OCI-LY7 (cell line): ENCODE results near the gene RLIM. TPM values are rescaled to one million over a fixed set of nuclear protein-coding genes. Genes with fewer than 3 reads are reported as not detected.

Experiments used
- BruUV-seq: library from RNA; stranded (reverse); fragments of 400-500 nt; replicated peaks from 2 replicates; lab custom pipeline; 2021; lab: Mats Ljungman, UMichigan
- CTCF ChIA-PET: fragments of 300-600 bp; sonication (Branson Sonifier 250); formaldehyde crosslinking; loops from one replicate; lab custom pipeline; 2022; ENCODE audit warnings: antibody characterized with exemption; ENCODE audit not compliant: unreplicated experiment; lab: Charles Lee
- POLR2A ChIA-PET: fragments of 300-600 bp; sonication (Branson Sonifier 250); formaldehyde crosslinking; loops from one replicate; lab custom pipeline; 2022; ENCODE audit warnings: antibody characterized with exemption; lab: Charles Lee
- DNase-seq: peaks from one replicate; pipeline ENCODE4 v3.0.0-alpha.2; 2015; ENCODE audit warnings: low spot score
- H2AFZ ChIP-seq: fragments of 200-600 bp; sonication (generic), shearing (Covaris generic); 2 replicates; pipeline ENCODE4 v1.6.1; 2014; ENCODE audit warnings: mild to moderate bottlenecking, antibody characterized with exemption, low read length, moderate library complexity
- H3K27ac ChIP-seq: fragments of 200-600 bp; sonication (generic); 2 replicates; pipeline ENCODE4 v1.5.1; 2014; ENCODE audit warnings: mixed run types, low read depth, mild to moderate bottlenecking, moderate library complexity, low read length, inconsistent platforms; ENCODE audit not compliant: poor library complexity, severe bottlenecking
- H3K36me3 ChIP-seq: fragments of 200-600 bp; sonication (generic); 2 replicates; pipeline ENCODE4 v1.6.1; 2014; ENCODE audit warnings: mild to moderate bottlenecking, antibody characterized with exemption, low read length, moderate library complexity, mixed read lengths; ENCODE audit not compliant: insufficient read depth
- H3K4me1 ChIP-seq: fragments of 200-600 bp; sonication (generic); 2 replicates; pipeline ENCODE4 v1.5.1; 2014; ENCODE audit warnings: mild to moderate bottlenecking, low read length; ENCODE audit not compliant: insufficient read depth, poor library complexity, severe bottlenecking
- H3K4me2 ChIP-seq: fragments of 200-600 bp; sonication (generic); 2 replicates; pipeline ENCODE4 v1.6.1; 2014; ENCODE audit warnings: mild to moderate bottlenecking, low read length
- H3K4me3 ChIP-seq: fragments of 200-600 bp; sonication (generic); 2 replicates; pipeline ENCODE4 v1.5.1; 2014; ENCODE audit warnings: mild to moderate bottlenecking, low read depth, low read length; ENCODE audit not compliant: poor library complexity, severe bottlenecking
- H3K79me2 ChIP-seq: fragments of 200-600 bp; sonication (generic); 2 replicates; pipeline ENCODE4 v1.6.1; 2016; ENCODE audit warnings: low read depth, mild to moderate bottlenecking, low read length, moderate library complexity, mixed read lengths; ENCODE audit not compliant: insufficient read depth
- H3K9me2 ChIP-seq: fragments of 200-600 bp; sonication (generic); 2 replicates; pipeline ENCODE4 v1.6.1; 2016; ENCODE audit warnings: mild to moderate bottlenecking, low read length, mixed read lengths; ENCODE audit not compliant: insufficient read depth
- H3K9me3 ChIP-seq: fragments of 200-600 bp; sonication (generic); 2 replicates; pipeline ENCODE4 v1.6.1; 2014; ENCODE audit warnings: mild to moderate bottlenecking, mixed run types, low read length, mixed read lengths
- H4K20me1 ChIP-seq: fragments of 200-600 bp; sonication (generic); 2 replicates; pipeline ENCODE4 v1.6.1; 2014; ENCODE audit warnings: mild to moderate bottlenecking, antibody characterized with exemption, low read length, moderate library complexity, mixed read lengths; ENCODE audit not compliant: insufficient read depth
- CTCF ChIP-seq: fragments of 200-600 bp; sonication (generic); conservative IDR thresholded peaks from 2 replicates; pipeline ENCODE4 v1.5.1; 2014; ENCODE audit warnings: mild to moderate bottlenecking, antibody characterized with exemption, low read length, moderate library complexity, mixed read lengths
- EZH2phosphoT487 ChIP-seq: fragments of 200-600 bp; sonication (generic); IDR thresholded peaks from 2 replicates; pipeline ENCODE4 v1.6.1; 2018; ENCODE audit warnings: low read depth, borderline replicate concordance, mild to moderate bottlenecking, mixed run types, antibody characterized with exemption, low read length, moderate library complexity, mixed read lengths
- intact Hi-C: fragments of 100-400 bp; cut with micrococcal nuclease; formaldehyde crosslinking; loops from one replicate; pipeline ENCODE4 v1.10.0; 2022; ENCODE audit not compliant: unreplicated experiment
- total RNA-seq, 2 experiments: library from RNA; depleted of rRNA in 1 of 2; stranded (reverse); fragments of >200 nt in 1 of 2; shearing (Covaris generic) in 1 of 2; gene quantifications; 2 replicates each; pipeline ENCODE4 v1.2.3, GENCODE V29; 2014 to 2022

RLIM gene
- total RNA-seq, 2 experiments from 2014 or later, result 23.4 to 30.8 TPM

GRCh38 chrX:74536152-74536831, 78.1 kb downstream of the RLIM start:
- peak overlapping the region; percentile 52; the same call in 1 of the 2 replicates for H3K4me2 ChIP-seq
- no peak overlapping the region; the same call in 1 of the 2 replicates for H2AFZ ChIP-seq
- DNase-seq, result no peak
- H3K36me3 ChIP-seq, result no peaks in the 10 kb centered on the region
- H3K79me2 ChIP-seq, result no peaks in the 10 kb centered on the region
- H4K20me1 ChIP-seq, result no peaks in the 10 kb centered on the region
- TF ChIP-seq CTCF, result no peak
- no peak for TF ChIP-seq EZH2phosphoT487
- no peak overlapping the region for H3K27ac ChIP-seq
- no peaks in the 10 kb centered on the region for H3K4me1 ChIP-seq
- BruUV-seq, result no TSS peak
- peak overlapping the region; percentile 24 for H3K4me3 ChIP-seq
- no peaks in the 10 kb centered on the region for H3K9me3 ChIP-seq
- POLR2A ChIA-PET, result no interaction called here
- CTCF ChIA-PET, result no interaction called here
- intact Hi-C loops, result no loop called here
- H3K9me2 ChIP-seq, result no peaks in the 10 kb centered on the region

GRCh38 chrX:74535408-74536151, 78.8 kb downstream of the RLIM start:
- ChIA-PET CTCF (no interaction called here), POLR2A (no interaction called here)
- no TSS peak for BruUV-seq
- no peaks in the 10 kb centered on the region for H3K79me2 ChIP-seq
- DNase-seq, result peak; percentile 10
- no peak overlapping the region for H3K27ac ChIP-seq
- intact Hi-C loops, result no loop called here
- H3K36me3 ChIP-seq, result no peaks in the 10 kb centered on the region
- H3K4me3 ChIP-seq, result peak overlapping the region; percentile 24
- no peaks in the 10 kb centered on the region for H3K9me3 ChIP-seq
- no peaks in the 10 kb centered on the region for H3K9me2 ChIP-seq
- H2AFZ ChIP-seq, result no peak overlapping the region; the same call in 1 of the 2 replicates
- no peaks in the 10 kb centered on the region for H3K4me1 ChIP-seq
- peak overlapping the region; percentile 52; the same call in 1 of the 2 replicates for H3K4me2 ChIP-seq
- no peaks in the 10 kb centered on the region for H4K20me1 ChIP-seq
- TF ChIP-seq EZH2phosphoT487 (no peak), CTCF (peak; percentile 49)

Other genes starting within 250 kb of the RLIM start
- not detected in 2 replicates for gene SLC16A2, start 193.1 kb downstream of the RLIM start, total RNA-seq (2014; rRNA removed; shearing (Covaris generic))
- gene SLC16A2, start 193.1 kb downstream of the RLIM start, total RNA-seq (2022), result not detected in 2 replicates